OCI-LY3 (cell line): ENCODE data around the gene ARHGEF16.

Experiments used
- H2AFZ ChIP-seq: fragments of 200-600, 300-600 bp; shearing (Covaris generic); 2 replicates; pipeline ENCODE4 v1.6.0; 2014; ENCODE audit warnings: antibody characterized with exemption, low read depth, low read length
- H3K27ac ChIP-seq: fragments of 200-600, 300-600 bp; sonication (generic); 2 replicates; pipeline ENCODE4 v1.5.1; 2014; ENCODE audit warnings: mild to moderate bottlenecking, low read length, moderate library complexity, mixed read lengths
- H3K27me3 ChIP-seq: fragments of 200-600, 300-600 bp; sonication (generic); 2 replicates; pipeline ENCODE4 v1.6.1; 2014; ENCODE audit warnings: low read depth, low read length, mixed read lengths
- H3K36me3 ChIP-seq: fragments of 200-600, 300-600 bp; sonication (generic); replicated peaks from 2 replicates; pipeline ENCODE3; 2014; ENCODE audit warnings: low read depth, low read length, mixed read lengths
- H3K4me1 ChIP-seq: fragments of 300-600, 200-600 bp; sonication (generic); 2 replicates; pipeline ENCODE4 v1.6.1; 2014; ENCODE audit warnings: low read length, mixed read lengths
- H3K4me2 ChIP-seq: fragments of 200-600, 300-600 bp; sonication (generic); 2 replicates; pipeline ENCODE4 v1.6.1; 2014; ENCODE audit warnings: low read length, mixed read lengths
- H3K4me3 ChIP-seq: fragments of 300-600, 200-600 bp; sonication (generic); 2 replicates; pipeline ENCODE4 v1.5.1; 2014; ENCODE audit warnings: antibody characterized with exemption, mild to moderate bottlenecking, low read length, moderate library complexity
- H3K79me2 ChIP-seq: fragments of 300-600, 200-600 bp; shearing (Covaris generic); 2 replicates; pipeline ENCODE4 v1.6.1; 2014; ENCODE audit warnings: mild to moderate bottlenecking, low read length, mixed read lengths
- H3K9ac ChIP-seq: fragments of 300-600, 200-600 bp; shearing (Covaris generic); 2 replicates; pipeline ENCODE4 v1.6.0; 2014; ENCODE audit warnings: mild to moderate bottlenecking, low read length, moderate library complexity
- H3K9me3 ChIP-seq: fragments of 200-600, 300-600 bp; shearing (Covaris generic); 2 replicates; pipeline ENCODE4 v1.6.1; 2014; ENCODE audit warnings: low read length, mixed read lengths; ENCODE audit not compliant: insufficient read depth
- H4K20me1 ChIP-seq: fragments of 200-600, 300-600 bp; sonication (generic); 2 replicates; pipeline ENCODE4 v1.6.1; 2016; ENCODE audit warnings: low read length, mixed read lengths; ENCODE audit not compliant: insufficient read depth
- CTCF ChIP-seq: fragments of 200-600, 300-600 bp; sonication (generic); IDR thresholded peaks from 2 replicates; pipeline ENCODE4 v1.5.1; 2014; ENCODE audit warnings: antibody characterized with exemption, low read length, low read depth
- EZH2phosphoT487 ChIP-seq: fragments of 200-600 bp; shearing (Covaris generic); IDR thresholded peaks from 2 replicates; pipeline ENCODE4 v1.6.1; 2018; ENCODE audit warnings: antibody characterized with exemption, mixed run types, low read depth

Gene ARHGEF16

GRCh38 chr1:3492545-3493246 lies 38.2 kb downstream of the ARHGEF16 start:
- Histone ChIP-seq H3K4me2 (no peak overlapping the region), H3K9ac (no peak overlapping the region), H4K20me1 (no peaks in the 10 kb centered on the region), H3K79me2 (no peaks in the 10 kb centered on the region), H3K36me3 (no peaks in the 10 kb centered on the region), H3K27me3 (0 out of 2 replicates have a peak, but pooled peaks cover under 1% of the 10 kb centered on the region), H3K9me3 (no peaks in the 10 kb centered on the region), H3K4me3 (no peak overlapping the region), H3K27ac (no peak overlapping the region), H2AFZ (no peak overlapping the region), H3K4me1 (no peaks in the 10 kb centered on the region)
- no peak for TF ChIP-seq CTCF

GRCh38 chr1:3494321-3495308 lies 40.1 kb downstream of the ARHGEF16 start:
- no peaks in the 10 kb centered on the region for H3K27me3 ChIP-seq
- H3K9ac ChIP-seq: no peak overlapping the region
- no peaks in the 10 kb centered on the region for H3K36me3 ChIP-seq
- H3K4me2 ChIP-seq: no peak overlapping the region
- TF ChIP-seq CTCF: no peak
- TF ChIP-seq EZH2phosphoT487: no peak
- no peak overlapping the region for H2AFZ ChIP-seq
- H4K20me1 ChIP-seq: no peaks in the 10 kb centered on the region
- H3K79me2 ChIP-seq: no peaks in the 10 kb centered on the region
- H3K4me3 ChIP-seq: no peak overlapping the region
- no peaks in the 10 kb centered on the region for H3K4me1 ChIP-seq
- no peaks in the 10 kb centered on the region for H3K9me3 ChIP-seq
- H3K27ac ChIP-seq: no peak overlapping the region

GRCh38 chr1:3495776-3496745 lies 41.6 kb downstream of the ARHGEF16 start:
- no peaks in the 10 kb centered on the region for H3K79me2 ChIP-seq
- no peak overlapping the region for H3K4me2 ChIP-seq
- no peak overlapping the region for H3K27ac ChIP-seq
- no peaks in the 10 kb centered on the region for H4K20me1 ChIP-seq
- TF ChIP-seq EZH2phosphoT487: no peak
- TF ChIP-seq CTCF: no peak
- H3K27me3 ChIP-seq: no peaks in the 10 kb centered on the region
- H2AFZ ChIP-seq: no peak overlapping the region
- H3K9ac ChIP-seq: no peak overlapping the region
- no peak overlapping the region for H3K4me3 ChIP-seq
- H3K9me3 ChIP-seq: no peaks in the 10 kb centered on the region
- no peaks in the 10 kb centered on the region for H3K4me1 ChIP-seq
- no peaks in the 10 kb centered on the region for H3K36me3 ChIP-seq
